ENCODE measurements around the gene APBB2. TPM values are rescaled to one million over a fixed set of nuclear protein-coding genes. Genes with fewer than 3 reads are reported as not detected.

Gene APBB2
- total and polyA plus RNA-seq, 2 experiments from 2014 or later = 35.8 to 74.8 TPM

DNA sequence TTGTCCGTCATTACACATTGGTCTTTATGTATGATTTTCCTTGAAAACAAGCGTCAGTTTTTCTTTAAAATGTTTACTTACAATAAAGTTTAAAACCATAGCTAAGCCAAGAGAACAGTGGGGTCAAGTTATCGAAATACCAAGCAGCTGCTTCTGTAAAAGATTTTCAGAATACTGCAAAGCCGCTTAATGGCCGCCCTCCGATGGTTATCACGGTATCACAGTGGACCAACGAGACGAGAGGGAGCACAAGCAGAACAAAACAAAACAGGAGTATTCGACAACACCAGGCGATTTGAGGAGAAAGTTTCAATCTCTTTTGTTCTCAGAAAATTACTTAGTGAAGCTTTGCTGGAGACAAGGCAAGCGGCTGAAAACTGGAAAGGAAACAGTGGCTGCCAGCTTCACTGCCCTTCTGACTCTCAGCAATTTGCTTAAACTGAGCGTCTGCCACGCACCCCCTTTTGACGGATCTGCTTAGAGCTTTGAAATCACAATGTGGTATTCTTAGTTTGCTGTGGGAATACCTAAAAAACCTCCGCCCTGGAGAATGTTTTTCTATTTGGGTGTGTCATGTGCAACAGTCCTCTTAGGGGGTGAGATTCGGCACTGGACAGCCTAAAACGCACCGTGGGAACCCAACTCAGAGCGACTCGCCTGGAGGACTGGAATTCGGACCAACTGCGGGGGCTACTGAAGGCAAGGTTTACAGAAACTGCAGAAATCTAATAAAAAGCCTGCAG lies 264.8 kb downstream of the APBB2 start:
- Histone ChIP-seq H4K20me1 (replicated peaks; ENCODE audit: insufficient read depth) (no peaks in the 10 kb centered on the region; the same call in 1 of the 2 replicates), H3K27me3 (ENCODE audit: insufficient read depth) (no peaks in the 10 kb centered on the region), H3K4me2 (no peak overlapping the region), H3F3A (replicated peaks; ENCODE audit: low read depth) (0 out of 2 replicates have a peak, but pooled peaks cover 6% of the 10 kb centered on the region), H3K4me3 (no peak overlapping the region), H2AFZ (no peak overlapping the region), H3K27ac (ENCODE audit: low read depth) (no peak overlapping the region; the same call in 1 of the 2 replicates), H3K79me2 (replicated peaks; ENCODE audit: insufficient read depth) (no peaks in the 10 kb centered on the region), H3K36me3 (ENCODE audit: insufficient read depth) (no peaks in the 10 kb centered on the region; the same call in 1 of the 2 replicates), H3K4me1 (ENCODE audit: insufficient read depth) (peaks cover 17% of the 10 kb centered on the region), H3K9me2 (ENCODE audit: insufficient read depth) (no peaks in the 10 kb centered on the region)
- no peak for ATAC-seq
- H3K36me3 Mint-ChIP-seq (ENCODE audit: low read depth) = no peaks in the 10 kb centered on the region
- DNase-seq (ENCODE audit: low spot score) = peak; percentile 11
- no peak overlapping the region for H3K27ac Mint-ChIP-seq
- peaks cover 7% of the 10 kb centered on the region for H3K27me3 Mint-ChIP-seq (ENCODE audit: insufficient read depth, low read depth, poor library complexity)
- no peak overlapping the region for H3K4me3 Mint-ChIP-seq
- TF ChIP-seq EZH2 (IDR thresholded peaks at IDR 0.05; ENCODE audit: low read depth, unreplicated experiment) = no peak
- no peak for TF ChIP-seq CTCF (conservative IDR thresholded peaks at IDR 0.05; ENCODE audit: low read depth in 2 of 2)
- TF ChIP-seq CREB1 (CRISPR knock-in tag; IDR thresholded peaks at IDR 0.05; ENCODE audit: low read depth) = no peak
- TF ChIP-seq STAT1 (IDR thresholded peaks at IDR 0.05; ENCODE audit: unreplicated experiment) = no peak
- no peaks in the 10 kb centered on the region for H3K9me3 Mint-ChIP-seq
- peaks cover 16% of the 10 kb centered on the region for H3K4me1 Mint-ChIP-seq

GRCh38 chr4:40948014-40948413 lies 266.3 kb downstream of the APBB2 start:
- no peak overlapping the region for H3K27ac Mint-ChIP-seq
- H3K27me3 Mint-ChIP-seq (ENCODE audit: insufficient read depth, low read depth, poor library complexity) = no peaks in the 10 kb centered on the region
- no peaks in the 10 kb centered on the region for H3K9me3 Mint-ChIP-seq
- Histone ChIP-seq H3K27me3 (ENCODE audit: insufficient read depth) (no peaks in the 10 kb centered on the region), H3K4me3 (no peak overlapping the region), H3K79me2 (replicated peaks; ENCODE audit: insufficient read depth) (no peaks in the 10 kb centered on the region), H3F3A (replicated peaks; ENCODE audit: low read depth) (no peaks in the 10 kb centered on the region), H3K4me2 (no peak overlapping the region), H3K4me1 (ENCODE audit: insufficient read depth) (peaks cover 10% of the 10 kb centered on the region; the same call in 1 of the 2 replicates), H3K36me3 (ENCODE audit: insufficient read depth) (no peaks in the 10 kb centered on the region), H4K20me1 (replicated peaks; ENCODE audit: insufficient read depth) (no peaks in the 10 kb centered on the region; the same call in 1 of the 2 replicates), H3K9me2 (ENCODE audit: insufficient read depth) (no peaks in the 10 kb centered on the region), H2AFZ (no peak overlapping the region), H3K27ac (ENCODE audit: low read depth) (no peak overlapping the region)
- H3K4me3 Mint-ChIP-seq = no peak overlapping the region
- no peak for ATAC-seq
- no peaks in the 10 kb centered on the region for H3K36me3 Mint-ChIP-seq (ENCODE audit: low read depth)
- H3K4me1 Mint-ChIP-seq = peaks cover 8% of the 10 kb centered on the region
- no peak for DNase-seq (ENCODE audit: low spot score)
- no peak for TF ChIP-seq NANOG (IDR thresholded peaks at IDR 0.05; ENCODE audit: borderline replicate concordance)
- TF ChIP-seq POLR2AphosphoS5 (IDR thresholded peaks at IDR 0.05; ENCODE audit: low read depth) = no peak
- TF ChIP-seq CTCF (conservative IDR thresholded peaks at IDR 0.05; ENCODE audit: low read depth in 2 of 2) = no peak
- TF ChIP-seq, protein P1, sequence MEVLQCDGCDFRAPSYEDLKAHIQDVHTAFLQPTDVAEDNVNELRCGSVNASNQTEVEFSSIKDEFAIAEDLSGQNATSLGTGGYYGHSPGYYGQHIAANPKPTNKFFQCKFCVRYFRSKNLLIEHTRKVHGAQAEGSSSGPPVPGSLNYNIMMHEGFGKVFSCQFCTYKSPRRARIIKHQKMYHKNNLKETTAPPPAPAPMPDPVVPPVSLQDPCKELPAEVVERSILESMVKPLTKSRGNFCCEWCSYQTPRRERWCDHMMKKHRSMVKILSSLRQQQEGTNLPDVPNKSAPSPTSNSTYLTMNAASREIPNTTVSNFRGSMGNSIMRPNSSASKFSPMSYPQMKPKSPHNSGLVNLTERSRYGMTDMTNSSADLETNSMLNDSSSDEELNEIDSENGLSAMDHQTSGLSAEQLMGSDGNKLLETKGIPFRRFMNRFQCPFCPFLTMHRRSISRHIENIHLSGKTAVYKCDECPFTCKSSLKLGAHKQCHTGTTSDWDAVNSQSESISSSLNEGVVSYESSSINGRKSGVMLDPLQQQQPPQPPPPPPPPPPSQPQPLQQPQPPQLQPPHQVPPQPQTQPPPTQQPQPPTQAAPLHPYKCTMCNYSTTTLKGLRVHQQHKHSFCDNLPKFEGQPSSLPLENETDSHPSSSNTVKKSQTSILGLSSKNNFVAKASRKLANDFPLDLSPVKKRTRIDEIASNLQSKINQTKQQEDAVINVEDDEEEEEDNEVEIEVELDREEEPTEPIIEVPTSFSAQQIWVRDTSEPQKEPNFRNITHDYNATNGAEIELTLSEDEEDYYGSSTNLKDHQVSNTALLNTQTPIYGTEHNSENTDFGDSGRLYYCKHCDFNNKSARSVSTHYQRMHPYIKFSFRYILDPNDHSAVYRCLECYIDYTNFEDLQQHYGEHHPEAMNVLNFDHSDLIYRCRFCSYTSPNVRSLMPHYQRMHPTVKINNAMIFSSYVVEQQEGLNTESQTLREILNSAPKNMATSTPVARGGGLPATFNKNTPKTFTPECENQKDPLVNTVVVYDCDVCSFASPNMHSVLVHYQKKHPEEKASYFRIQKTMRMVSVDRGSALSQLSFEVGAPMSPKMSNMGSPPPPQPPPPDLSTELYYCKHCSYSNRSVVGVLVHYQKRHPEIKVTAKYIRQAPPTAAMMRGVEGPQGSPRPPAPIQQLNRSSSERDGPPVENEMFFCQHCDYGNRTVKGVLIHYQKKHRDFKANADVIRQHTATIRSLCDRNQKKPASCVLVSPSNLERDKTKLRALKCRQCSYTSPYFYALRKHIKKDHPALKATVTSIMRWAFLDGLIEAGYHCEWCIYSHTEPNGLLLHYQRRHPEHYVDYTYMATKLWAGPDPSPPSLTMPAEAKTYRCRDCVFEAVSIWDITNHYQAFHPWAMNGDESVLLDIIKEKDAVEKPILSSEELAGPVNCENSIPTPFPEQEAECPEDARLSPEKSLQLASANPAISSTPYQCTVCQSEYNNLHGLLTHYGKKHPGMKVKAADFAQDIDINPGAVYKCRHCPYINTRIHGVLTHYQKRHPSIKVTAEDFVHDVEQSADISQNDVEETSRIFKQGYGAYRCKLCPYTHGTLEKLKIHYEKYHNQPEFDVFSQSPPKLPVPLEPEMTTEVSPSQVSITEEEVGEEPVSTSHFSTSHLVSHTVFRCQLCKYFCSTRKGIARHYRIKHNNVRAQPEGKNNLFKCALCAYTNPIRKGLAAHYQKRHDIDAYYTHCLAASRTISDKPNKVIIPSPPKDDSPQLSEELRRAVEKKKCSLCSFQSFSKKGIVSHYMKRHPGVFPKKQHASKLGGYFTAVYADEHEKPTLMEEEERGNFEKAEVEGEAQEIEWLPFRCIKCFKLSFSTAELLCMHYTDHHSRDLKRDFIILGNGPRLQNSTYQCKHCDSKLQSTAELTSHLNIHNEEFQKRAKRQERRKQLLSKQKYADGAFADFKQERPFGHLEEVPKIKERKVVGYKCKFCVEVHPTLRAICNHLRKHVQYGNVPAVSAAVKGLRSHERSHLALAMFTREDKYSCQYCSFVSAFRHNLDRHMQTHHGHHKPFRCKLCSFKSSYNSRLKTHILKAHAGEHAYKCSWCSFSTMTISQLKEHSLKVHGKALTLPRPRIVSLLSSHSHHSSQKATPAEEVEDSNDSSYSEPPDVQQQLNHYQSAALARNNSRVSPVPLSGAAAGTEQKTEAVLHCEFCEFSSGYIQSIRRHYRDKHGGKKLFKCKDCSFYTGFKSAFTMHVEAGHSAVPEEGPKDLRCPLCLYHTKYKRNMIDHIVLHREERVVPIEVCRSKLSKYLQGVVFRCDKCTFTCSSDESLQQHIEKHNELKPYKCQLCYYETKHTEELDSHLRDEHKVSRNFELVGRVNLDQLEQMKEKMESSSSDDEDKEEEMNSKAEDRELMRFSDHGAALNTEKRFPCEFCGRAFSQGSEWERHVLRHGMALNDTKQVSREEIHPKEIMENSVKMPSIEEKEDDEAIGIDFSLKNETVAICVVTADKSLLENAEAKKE (CRISPR knock-in tag; IDR thresholded peaks at IDR 0.05) = no peak
- no peak for TF ChIP-seq ZNF114 (CRISPR knock-in tag; IDR thresholded peaks at IDR 0.05)
- TF ChIP-seq EZH2phosphoT487 (IDR thresholded peaks at IDR 0.05; ENCODE audit: unreplicated experiment) = no peak
